GM19099 (cell line): Measurements from ENCODE around the gene EXOC2.

ENCODE experiments used
- POLR2A ChIP-seq: IDR thresholded peaks from 3 replicates; pipeline ENCODE4 v1.6.1; 2011; ENCODE audit warnings: low read depth; ENCODE audit not compliant: insufficient read length; ENCODE audit errors: extremely low read depth

EXOC2 gene

GRCh38 chr6:701700-702479 is 9.0 kb upstream of the EXOC2 start:
- no peak for TF ChIP-seq POLR2A

- no peak for TF ChIP-seq POLR2A
Measured at GRCh38 chr6:701215-701614, 8.3 kb upstream of the EXOC2 start.

DNA sequence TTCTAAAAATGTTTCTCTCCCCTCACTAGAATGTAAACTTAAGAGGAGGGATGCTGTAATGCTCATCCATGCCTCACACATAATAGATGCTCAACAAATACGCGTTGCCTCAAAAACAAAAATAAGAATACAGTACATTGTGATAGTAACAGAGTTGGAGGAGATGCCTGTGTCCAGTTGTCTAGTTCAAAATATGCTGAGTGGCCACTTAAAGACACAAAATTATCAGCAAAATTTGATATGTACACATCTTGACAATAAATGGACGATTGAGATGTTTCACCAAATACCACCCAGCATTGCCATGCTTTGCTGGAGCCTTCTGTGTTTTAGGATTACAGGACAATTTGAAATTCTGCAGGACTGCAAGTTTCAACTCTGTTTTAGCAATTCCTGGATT is 7.6 kb upstream of the EXOC2 start:
- no peak for TF ChIP-seq POLR2A

GRCh38 chr6:699319-699718 is 6.4 kb upstream of the EXOC2 start:
- TF ChIP-seq POLR2A = no peak

DNA sequence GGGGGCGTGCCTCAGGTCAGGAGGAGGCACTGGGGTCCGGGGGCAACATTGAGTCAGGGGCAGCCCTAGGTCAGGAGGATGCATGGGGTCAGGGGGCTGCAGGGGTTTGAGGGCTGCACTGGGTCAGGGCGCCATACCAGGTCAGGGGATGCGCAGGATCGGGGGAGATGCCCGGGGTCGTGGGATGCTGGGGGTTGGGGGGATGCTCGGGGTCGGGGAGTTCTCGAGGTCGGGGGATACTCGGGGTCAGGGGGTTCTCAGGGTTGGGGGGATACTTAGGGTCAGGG is 727 bp upstream of the EXOC2 start:
- TF ChIP-seq POLR2A = no peak

- TF ChIP-seq POLR2A = no peak
Measured at GRCh38 chr6:692356-692851, 535 bp downstream of the EXOC2 start.

- TF ChIP-seq POLR2A = no peak
Measured at GRCh38 chr6:689223-689622, 3.7 kb downstream of the EXOC2 start.

- no peak for TF ChIP-seq POLR2A
Measured at GRCh38 chr6:686497-686896, 6.4 kb downstream of the EXOC2 start.

DNA sequence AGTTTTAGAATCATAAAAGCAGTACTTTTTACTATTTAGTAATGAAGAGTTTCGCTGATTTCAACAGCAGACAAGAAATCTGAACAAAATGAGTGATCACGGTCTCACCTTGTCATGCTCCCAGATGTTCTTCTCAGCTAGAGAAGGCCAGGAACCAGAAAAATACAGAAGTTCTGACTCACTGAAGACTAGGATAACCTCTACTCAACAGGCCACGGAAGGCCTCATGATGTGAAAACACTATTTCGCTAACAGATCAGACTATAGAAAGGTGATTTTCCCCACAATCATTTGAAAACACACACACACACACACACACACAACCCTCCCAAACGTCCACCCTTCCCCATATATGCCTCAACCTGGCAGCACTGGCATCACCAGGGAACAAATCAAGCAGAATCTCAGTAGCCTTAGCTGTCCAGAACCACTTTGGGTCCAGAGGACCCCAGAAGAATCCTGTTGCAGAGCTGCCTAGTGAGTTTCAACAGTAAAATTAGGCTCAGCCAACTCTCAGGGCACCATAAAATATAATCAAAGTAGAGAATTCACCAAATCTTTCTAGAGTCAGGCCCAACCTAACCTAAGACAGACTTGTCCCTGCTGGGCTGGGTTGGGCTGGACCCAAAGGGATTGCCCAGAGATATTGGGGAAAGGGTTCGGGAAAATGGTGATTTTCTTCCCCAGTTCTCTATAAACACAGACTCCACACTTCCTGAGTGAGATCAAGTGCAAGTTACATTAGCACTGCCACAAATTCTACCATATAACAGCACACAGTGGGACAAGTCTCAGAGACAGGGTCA is 7.9 kb downstream of the EXOC2 start:
- no peak for TF ChIP-seq POLR2A

- TF ChIP-seq POLR2A = no peak
Measured at GRCh38 chr6:683742-684440, 9.0 kb downstream of the EXOC2 start.

DNA sequence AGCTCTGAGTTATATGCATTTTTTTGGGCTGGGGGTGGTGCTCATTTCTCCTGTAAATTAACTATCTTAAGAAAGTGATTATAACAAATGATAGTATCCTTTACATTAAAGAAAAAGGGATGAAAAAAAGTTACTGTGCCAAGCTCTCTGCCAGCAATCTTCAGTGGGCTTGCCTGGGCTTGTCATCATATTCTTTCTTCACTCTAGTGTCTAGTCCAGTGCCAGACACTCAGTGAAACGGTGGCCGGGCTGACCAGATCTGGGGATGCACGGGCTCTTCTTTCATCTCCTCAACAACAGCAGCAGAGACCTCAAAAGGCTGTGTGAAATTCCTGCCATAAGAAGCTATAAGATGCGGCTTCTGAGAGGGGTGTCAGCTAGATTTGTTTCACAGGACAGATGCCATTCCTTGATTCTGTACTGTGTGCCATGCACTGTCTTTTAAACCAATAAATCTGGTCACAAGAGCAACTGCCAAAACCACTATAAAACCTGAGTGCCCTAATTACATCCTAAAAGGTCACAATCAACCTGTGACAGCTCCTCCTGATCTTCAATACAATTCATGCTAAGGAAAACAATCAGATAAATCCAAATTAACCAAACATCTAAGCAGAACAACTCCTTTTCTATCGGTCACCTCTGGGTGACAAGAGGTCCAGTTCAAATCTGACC is 12.1 kb downstream of the EXOC2 start:
- TF ChIP-seq POLR2A = no peak

DNA sequence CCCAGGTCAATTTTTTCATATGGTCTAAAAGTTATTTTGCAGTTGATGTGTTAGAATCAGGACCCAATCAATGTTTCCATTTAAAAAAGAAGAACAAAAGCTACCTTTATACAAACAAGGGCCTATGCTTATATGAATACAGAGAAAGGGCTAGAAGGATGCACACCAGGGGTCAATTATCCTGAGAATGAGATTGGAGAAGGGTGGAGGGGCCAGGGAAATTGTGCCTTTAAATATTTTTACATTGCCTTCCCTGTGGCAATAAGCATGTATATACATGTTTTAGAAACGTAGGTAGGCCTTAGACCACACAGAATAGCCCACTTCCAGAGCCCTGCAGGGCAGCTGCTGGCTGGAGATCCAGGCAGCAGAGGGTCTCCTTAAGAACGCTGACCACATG is 12.7 kb downstream of the EXOC2 start:
- no peak for TF ChIP-seq POLR2A

DNA sequence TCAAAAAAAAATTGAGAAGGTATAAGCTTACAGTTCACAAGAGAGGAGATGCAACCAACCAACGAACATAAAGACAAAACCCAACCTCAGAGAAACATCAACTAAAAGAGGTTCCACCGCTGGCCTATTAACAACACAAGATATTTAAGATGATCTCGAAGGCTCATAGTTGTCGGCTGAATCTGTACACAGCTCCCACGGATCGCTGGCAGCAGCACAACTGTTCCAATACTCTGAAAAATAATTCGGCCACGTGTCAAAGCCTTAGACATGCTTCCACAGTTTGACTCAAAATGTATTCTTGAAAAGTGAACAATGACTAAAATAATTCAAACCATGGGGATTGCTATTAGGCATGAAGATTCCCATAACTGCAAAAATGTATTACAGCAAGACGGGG is 13.7 kb downstream of the EXOC2 start:
- no peak for TF ChIP-seq POLR2A

DNA sequence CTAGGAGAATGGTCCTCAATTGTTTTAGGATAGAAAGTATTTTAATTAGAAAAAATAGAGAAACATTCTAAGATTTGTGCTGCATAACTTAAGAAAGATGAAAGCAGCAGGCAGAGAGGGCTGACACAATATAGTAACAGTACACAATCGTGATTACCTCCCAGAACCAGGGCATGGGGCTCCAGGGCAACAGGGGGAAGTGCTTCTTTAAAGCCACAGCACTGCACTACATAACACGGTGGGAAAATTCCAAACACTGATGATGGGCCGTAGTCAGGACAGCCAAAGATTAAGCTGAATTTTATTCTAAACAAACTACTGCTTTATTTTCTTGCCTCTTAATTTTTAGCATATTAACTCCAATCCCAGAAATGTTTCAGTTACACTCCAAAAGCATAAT is 14.4 kb downstream of the EXOC2 start:
- TF ChIP-seq POLR2A = no peak

DNA sequence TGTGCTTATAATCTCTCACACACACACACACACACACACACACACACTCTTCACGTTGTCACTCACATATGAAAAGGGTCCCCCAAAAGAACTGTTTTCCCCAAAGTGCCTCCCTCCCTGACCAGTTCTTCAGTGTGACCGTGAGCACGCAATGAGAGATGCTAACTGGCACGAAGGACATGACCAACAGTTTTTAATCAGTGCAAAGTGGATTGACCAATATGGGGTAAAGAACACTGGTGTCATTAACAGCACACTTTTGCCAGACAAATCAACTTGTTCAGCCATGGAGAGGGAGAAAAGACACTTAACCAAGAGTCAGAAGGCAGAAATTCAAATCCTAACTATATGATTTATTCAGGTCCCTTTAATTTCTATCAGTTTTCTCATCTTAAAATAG is 15.0 kb downstream of the EXOC2 start:
- no peak for TF ChIP-seq POLR2A
